OCI-LY3 (cell line): ENCODE data around the gene ZFAND3.

Experiments used
- H2AFZ ChIP-seq: fragments of 200-600, 300-600 bp; shearing (Covaris generic); 2 replicates; pipeline ENCODE4 v1.6.0; 2014; ENCODE audit warnings: antibody characterized with exemption, low read depth, low read length
- H3K27ac ChIP-seq: fragments of 200-600, 300-600 bp; sonication (generic); 2 replicates; pipeline ENCODE4 v1.5.1; 2014; ENCODE audit warnings: mild to moderate bottlenecking, low read length, moderate library complexity, mixed read lengths
- H3K27me3 ChIP-seq: fragments of 200-600, 300-600 bp; sonication (generic); 2 replicates; pipeline ENCODE4 v1.6.1; 2014; ENCODE audit warnings: low read depth, low read length, mixed read lengths
- H3K36me3 ChIP-seq: fragments of 200-600, 300-600 bp; sonication (generic); replicated peaks from 2 replicates; pipeline ENCODE3; 2014; ENCODE audit warnings: low read depth, low read length, mixed read lengths
- H3K4me1 ChIP-seq: fragments of 300-600, 200-600 bp; sonication (generic); 2 replicates; pipeline ENCODE4 v1.6.1; 2014; ENCODE audit warnings: low read length, mixed read lengths
- H3K4me2 ChIP-seq: fragments of 200-600, 300-600 bp; sonication (generic); 2 replicates; pipeline ENCODE4 v1.6.1; 2014; ENCODE audit warnings: low read length, mixed read lengths
- H3K4me3 ChIP-seq: fragments of 300-600, 200-600 bp; sonication (generic); 2 replicates; pipeline ENCODE4 v1.5.1; 2014; ENCODE audit warnings: antibody characterized with exemption, mild to moderate bottlenecking, low read length, moderate library complexity
- H3K79me2 ChIP-seq: fragments of 300-600, 200-600 bp; shearing (Covaris generic); 2 replicates; pipeline ENCODE4 v1.6.1; 2014; ENCODE audit warnings: mild to moderate bottlenecking, low read length, mixed read lengths
- H3K9ac ChIP-seq: fragments of 300-600, 200-600 bp; shearing (Covaris generic); 2 replicates; pipeline ENCODE4 v1.6.0; 2014; ENCODE audit warnings: mild to moderate bottlenecking, low read length, moderate library complexity
- H3K9me3 ChIP-seq: fragments of 200-600, 300-600 bp; shearing (Covaris generic); 2 replicates; pipeline ENCODE4 v1.6.1; 2014; ENCODE audit warnings: low read length, mixed read lengths; ENCODE audit not compliant: insufficient read depth
- H4K20me1 ChIP-seq: fragments of 200-600, 300-600 bp; sonication (generic); 2 replicates; pipeline ENCODE4 v1.6.1; 2016; ENCODE audit warnings: low read length, mixed read lengths; ENCODE audit not compliant: insufficient read depth
- EZH2phosphoT487 ChIP-seq: fragments of 200-600 bp; shearing (Covaris generic); IDR thresholded peaks from 2 replicates; pipeline ENCODE4 v1.6.1; 2018; ENCODE audit warnings: antibody characterized with exemption, mixed run types, low read depth
- TF ChIP-seq, protein P1 (sequence below): fragments of 200-600, 300-600 bp; sonication (generic); IDR thresholded peaks from 2 replicates; pipeline ENCODE4 v1.5.1; 2014; ENCODE audit warnings: antibody characterized with exemption, low read length, low read depth

The ZFAND3 gene

DNA sequence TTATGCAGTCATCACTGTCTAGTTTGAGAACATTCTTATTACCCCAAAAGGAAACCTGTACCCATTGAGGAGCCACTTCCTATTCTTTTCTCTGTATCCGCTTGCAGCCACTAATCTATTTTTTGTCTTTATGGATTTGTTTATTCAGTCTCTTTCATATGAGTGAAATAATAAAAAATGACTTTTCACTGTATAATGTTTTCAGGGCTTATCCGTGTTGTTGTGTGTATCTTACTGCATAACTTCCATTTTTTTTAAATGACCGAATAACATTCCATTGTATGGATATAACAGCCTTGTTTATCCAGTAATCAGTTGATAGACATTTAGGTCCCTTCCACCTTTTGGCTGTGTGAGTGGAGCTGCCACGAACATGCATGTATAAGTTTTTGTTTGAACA is 86.6 kb downstream of the ZFAND3 start:
- Histone ChIP-seq H3K4me2 (no peak overlapping the region), H3K9me3 (no peaks in the 10 kb centered on the region), H3K27me3 (no peaks in the 10 kb centered on the region), H3K9ac (no peak overlapping the region), H3K4me1 (no peaks in the 10 kb centered on the region), H3K36me3 (no peaks in the 10 kb centered on the region), H3K4me3 (no peak overlapping the region), H4K20me1 (peaks cover 48% of the 10 kb centered on the region), H3K79me2 (peaks cover 48% of the 10 kb centered on the region), H2AFZ (no peak overlapping the region), H3K27ac (no peak overlapping the region)
- TF ChIP-seq, protein P1, sequence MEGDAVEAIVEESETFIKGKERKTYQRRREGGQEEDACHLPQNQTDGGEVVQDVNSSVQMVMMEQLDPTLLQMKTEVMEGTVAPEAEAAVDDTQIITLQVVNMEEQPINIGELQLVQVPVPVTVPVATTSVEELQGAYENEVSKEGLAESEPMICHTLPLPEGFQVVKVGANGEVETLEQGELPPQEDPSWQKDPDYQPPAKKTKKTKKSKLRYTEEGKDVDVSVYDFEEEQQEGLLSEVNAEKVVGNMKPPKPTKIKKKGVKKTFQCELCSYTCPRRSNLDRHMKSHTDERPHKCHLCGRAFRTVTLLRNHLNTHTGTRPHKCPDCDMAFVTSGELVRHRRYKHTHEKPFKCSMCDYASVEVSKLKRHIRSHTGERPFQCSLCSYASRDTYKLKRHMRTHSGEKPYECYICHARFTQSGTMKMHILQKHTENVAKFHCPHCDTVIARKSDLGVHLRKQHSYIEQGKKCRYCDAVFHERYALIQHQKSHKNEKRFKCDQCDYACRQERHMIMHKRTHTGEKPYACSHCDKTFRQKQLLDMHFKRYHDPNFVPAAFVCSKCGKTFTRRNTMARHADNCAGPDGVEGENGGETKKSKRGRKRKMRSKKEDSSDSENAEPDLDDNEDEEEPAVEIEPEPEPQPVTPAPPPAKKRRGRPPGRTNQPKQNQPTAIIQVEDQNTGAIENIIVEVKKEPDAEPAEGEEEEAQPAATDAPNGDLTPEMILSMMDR = no peak
- TF ChIP-seq EZH2phosphoT487 = no peak

DNA sequence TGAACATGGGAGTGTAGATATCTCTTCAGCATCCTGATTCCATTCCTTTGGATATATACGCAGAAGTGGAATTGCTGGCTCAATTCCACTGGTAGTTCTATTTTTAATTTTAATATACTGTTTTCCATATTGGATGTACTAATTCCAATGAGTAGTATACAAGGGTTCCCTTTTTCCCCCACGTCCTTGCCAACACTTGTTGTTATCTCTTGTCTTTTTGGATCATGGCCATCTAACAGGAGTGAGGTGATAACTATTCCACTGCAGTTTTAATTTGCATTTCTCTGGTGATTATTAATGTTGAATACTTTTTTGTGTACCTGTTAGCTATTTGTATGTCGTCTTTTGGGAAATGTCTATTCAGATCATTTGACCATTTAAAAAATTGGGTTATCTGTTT is 91.5 kb downstream of the ZFAND3 start:
- no peaks in the 10 kb centered on the region for H3K27me3 ChIP-seq
- no peaks in the 10 kb centered on the region for H3K36me3 ChIP-seq
- H4K20me1 ChIP-seq = peaks cover 49% of the 10 kb centered on the region
- no peak overlapping the region for H3K27ac ChIP-seq
- no peak overlapping the region for H3K4me2 ChIP-seq
- no peaks in the 10 kb centered on the region for H3K4me1 ChIP-seq
- H3K9ac ChIP-seq = no peak overlapping the region
- no peaks in the 10 kb centered on the region for H3K9me3 ChIP-seq
- H3K79me2 ChIP-seq = peaks cover 58% of the 10 kb centered on the region
- H2AFZ ChIP-seq = no peak overlapping the region
- no peak overlapping the region for H3K4me3 ChIP-seq
- TF ChIP-seq, protein P1 = no peak
- no peak for TF ChIP-seq EZH2phosphoT487

DNA sequence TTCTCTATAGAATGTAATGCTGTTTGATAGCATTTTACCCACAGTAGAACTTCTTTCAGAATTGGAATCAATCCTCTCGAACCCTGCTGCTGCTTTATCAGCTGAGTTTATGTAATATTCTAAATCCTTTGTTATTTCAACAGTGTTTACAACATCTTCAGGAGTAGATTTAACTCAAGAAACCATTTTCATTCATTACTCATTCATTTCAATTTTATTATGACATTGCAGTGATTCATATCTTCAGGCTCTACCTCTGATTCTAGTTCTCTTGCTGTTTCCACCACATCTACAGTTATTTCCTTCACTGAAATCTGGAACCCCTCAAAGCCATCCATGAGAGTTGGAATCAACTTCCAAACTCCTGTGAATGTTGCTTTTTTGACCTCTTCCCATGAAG is 93.7 kb downstream of the ZFAND3 start:
- Histone ChIP-seq H4K20me1 (peaks cover 49% of the 10 kb centered on the region), H3K4me2 (no peak overlapping the region), H3K9me3 (no peaks in the 10 kb centered on the region), H3K27me3 (no peaks in the 10 kb centered on the region), H3K27ac (no peak overlapping the region), H3K79me2 (peaks cover 47% of the 10 kb centered on the region), H2AFZ (no peak overlapping the region), H3K9ac (no peak overlapping the region), H3K4me1 (no peaks in the 10 kb centered on the region), H3K36me3 (no peaks in the 10 kb centered on the region), H3K4me3 (no peak overlapping the region)
- TF ChIP-seq, protein P1 = no peak
- no peak for TF ChIP-seq EZH2phosphoT487

DNA sequence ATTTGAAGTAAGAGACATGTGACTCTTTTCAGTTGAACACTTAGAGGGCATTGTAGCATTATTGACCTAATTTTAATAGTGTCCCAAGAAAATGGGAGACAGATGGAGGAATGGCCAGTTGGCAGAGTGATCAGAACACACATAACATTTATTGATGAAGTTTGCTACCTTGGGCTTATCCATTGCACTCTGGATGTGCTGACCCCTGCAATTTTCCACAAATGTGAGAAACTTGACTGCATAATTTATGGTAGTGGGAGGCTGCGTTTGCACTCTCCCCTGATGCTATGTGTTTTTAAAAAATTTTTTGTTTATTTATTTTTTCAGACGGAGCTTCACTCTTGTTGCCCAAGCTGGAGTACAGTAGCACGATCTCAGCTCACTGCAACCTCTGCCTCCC is 95.9 kb downstream of the ZFAND3 start:
- Histone ChIP-seq H3K36me3 (no peaks in the 10 kb centered on the region), H3K4me3 (no peak overlapping the region), H2AFZ (no peak overlapping the region), H3K27ac (no peak overlapping the region), H3K79me2 (peaks cover 58% of the 10 kb centered on the region), H3K27me3 (no peaks in the 10 kb centered on the region), H3K4me1 (no peaks in the 10 kb centered on the region), H3K4me2 (no peak overlapping the region), H4K20me1 (peaks cover 55% of the 10 kb centered on the region), H3K9me3 (no peaks in the 10 kb centered on the region), H3K9ac (no peak overlapping the region)
- TF ChIP-seq, protein P1 = no peak
- no peak for TF ChIP-seq EZH2phosphoT487
